SK-N-DZ (cell line): ENCODE data around the gene RCOR1.
A peak's percentile ranks its signal among the peaks of the same experiment; 100 is the strongest.

ENCODE experiments used
- DNase-seq: peaks from one replicate; pipeline ENCODE4 v3.0.0-alpha.2; 2015; ENCODE audit warnings: low spot score

The RCOR1 gene

GRCh38 chr14:102722646-102723045 is 130.2 kb downstream of the RCOR1 start:
- DNase-seq: peak; percentile 4

- no peak for DNase-seq
Measured at GRCh38 chr14:102723650-102724049, 131.2 kb downstream of the RCOR1 start.

GRCh38 chr14:102726191-102726949 is 133.9 kb downstream of the RCOR1 start:
- DNase-seq: peak; percentile 34

GRCh38 chr14:102727336-102728095 is 135.1 kb downstream of the RCOR1 start:
- DNase-seq: no peak

GRCh38 chr14:102728501-102728900 is 136.1 kb downstream of the RCOR1 start:
- no peak for DNase-seq

- DNase-seq: no peak
Measured at GRCh38 chr14:102729268-102729667, 136.8 kb downstream of the RCOR1 start.

GRCh38 chr14:102729825-102730224 is 137.4 kb downstream of the RCOR1 start:
- DNase-seq: no peak

- no peak for DNase-seq
Measured at GRCh38 chr14:102731101-102731870, 138.8 kb downstream of the RCOR1 start.

- no peak for DNase-seq
Measured at GRCh38 chr14:102731871-102732800, 139.7 kb downstream of the RCOR1 start.

GRCh38 chr14:102732924-102733323 is 140.5 kb downstream of the RCOR1 start:
- no peak for DNase-seq

GRCh38 chr14:102733326-102733725 is 140.9 kb downstream of the RCOR1 start:
- no peak for DNase-seq

GRCh38 chr14:102734436-102734835 is 142.0 kb downstream of the RCOR1 start:
- no peak for DNase-seq

- DNase-seq: no peak
Measured at GRCh38 chr14:102736956-102737355, 144.5 kb downstream of the RCOR1 start.

GRCh38 chr14:102737402-102738372 is 145.2 kb downstream of the RCOR1 start:
- no peak for DNase-seq

- DNase-seq: no peak
Measured at GRCh38 chr14:102738373-102739189, 146.1 kb downstream of the RCOR1 start.

GRCh38 chr14:102739190-102739469 is 146.7 kb downstream of the RCOR1 start:
- DNase-seq: no peak

- DNase-seq: no peak
Measured at GRCh38 chr14:102746634-102747438, 154.4 kb downstream of the RCOR1 start.

- DNase-seq: no peak
Measured at GRCh38 chr14:102748806-102749205, 156.4 kb downstream of the RCOR1 start.
